Measurements from ENCODE around the gene MLLT6.

The MLLT6 gene

DNA sequence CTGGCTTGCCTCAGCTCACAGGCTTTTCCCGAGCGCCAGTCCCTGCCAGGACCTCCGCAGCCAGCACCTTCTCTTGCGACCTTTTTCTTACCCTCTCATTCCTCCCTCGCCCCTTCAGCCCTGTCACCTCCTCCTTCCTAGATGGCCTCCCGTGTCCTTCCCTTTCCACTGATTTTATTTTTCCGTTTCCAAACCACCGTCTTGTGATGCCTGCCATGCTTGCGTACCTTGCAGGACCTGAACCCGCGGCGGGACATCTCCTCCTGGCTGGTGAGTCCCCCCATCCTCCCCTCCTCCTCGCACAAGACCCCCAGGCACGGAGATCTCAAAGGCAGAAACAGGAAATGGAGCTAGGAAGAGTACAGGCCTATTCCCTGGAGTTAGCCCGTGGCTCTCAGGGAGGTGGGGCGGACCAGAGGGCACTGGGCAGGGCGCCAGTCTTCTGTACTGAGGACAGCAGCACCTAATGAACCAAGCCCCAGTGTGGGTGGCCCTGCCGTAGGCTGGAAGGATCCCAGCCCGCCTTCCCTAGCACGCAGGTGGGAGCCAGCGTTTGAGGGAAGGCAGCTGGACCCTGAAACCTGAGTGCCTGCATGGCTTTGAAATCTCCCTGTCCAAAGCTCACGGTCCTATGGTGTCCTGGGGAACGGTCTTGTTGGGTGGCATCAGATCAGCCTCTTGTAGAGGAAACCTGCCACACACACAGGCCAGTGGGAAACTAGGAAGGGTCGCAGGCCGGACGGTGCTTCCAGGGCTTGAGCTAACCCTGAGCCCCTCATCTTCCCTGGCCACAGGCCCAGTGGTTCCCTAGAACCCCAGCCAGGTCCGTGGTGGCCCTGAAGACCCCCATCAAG is 25.7 kb downstream of the MLLT6 start:
- peaks cover 7 to 43% (median 33%) of the 10 kb centered on the region in 11 experiments; a peak in 17 of 22 replicates for H4K20me1 ChIP-seq
- peak overlapping the region; percentile 53 to 95 (median 90); a peak in 21 of 22 replicates for H3K27ac ChIP-seq
- H3K9me3 ChIP-seq (replicated peaks in 1 of 11): peaks cover 0 to 6% (median 0%) of the 10 kb centered on the region in 11 experiments; a peak in 1 of 22 replicates
- no peak for TF ChIP-seq Cebpa-rat (IDR thresholded peaks at IDR 0.05)
- H3K4me3 ChIP-seq: peak overlapping the region; percentile 68 to 86 (median 78)
- H3K9ac ChIP-seq: peak overlapping the region; percentile 78 to 87 (median 85)
- peaks cover 8 to 34% (median 21%) of the 10 kb centered on the region in 11 experiments; a peak in 18 of 22 replicates for H3K36me3 ChIP-seq
- peaks cover 82 to 96% (median 93%) of the 10 kb centered on the region in 10 experiments for H3K4me1 ChIP-seq
- H3K27me3 ChIP-seq: no peaks in the 10 kb centered on the region
- peak overlapping the region; percentile 86 to 98 (median 96) for H3K4me2 ChIP-seq

GRCh38 chr17:38731526-38732294 is 26.6 kb downstream of the MLLT6 start:
- Histone ChIP-seq H3K9me3 (replicated peaks in 1 of 11) (peaks cover 0 to 6% (median 0%) of the 10 kb centered on the region in 11 experiments; a peak in 1 of 22 replicates), H3K27ac (peak overlapping the region in 10 of 11 experiments; percentile 61 to 95 (median 90); a peak in 14 of 22 replicates), H3K9ac (peak overlapping the region; percentile 78 to 87 (median 85); a peak in 21 of 22 replicates), H3K4me2 (peak overlapping the region; percentile 86 to 98 (median 96)), H3K4me1 (peaks cover 73 to 94% (median 84%) of the 10 kb centered on the region in 10 experiments), H3K27me3 (no peaks in the 10 kb centered on the region), H3K36me3 (peaks cover 8 to 39% (median 21%) of the 10 kb centered on the region in 11 experiments; a peak in 17 of 22 replicates), H4K20me1 (peaks cover 7 to 50% (median 33%) of the 10 kb centered on the region in 11 experiments; a peak in 17 of 22 replicates), H3K4me3 (peak overlapping the region; percentile 68 to 86 (median 78))
- TF ChIP-seq Cebpa-rat (IDR thresholded peaks at IDR 0.05): no peak

DNA sequence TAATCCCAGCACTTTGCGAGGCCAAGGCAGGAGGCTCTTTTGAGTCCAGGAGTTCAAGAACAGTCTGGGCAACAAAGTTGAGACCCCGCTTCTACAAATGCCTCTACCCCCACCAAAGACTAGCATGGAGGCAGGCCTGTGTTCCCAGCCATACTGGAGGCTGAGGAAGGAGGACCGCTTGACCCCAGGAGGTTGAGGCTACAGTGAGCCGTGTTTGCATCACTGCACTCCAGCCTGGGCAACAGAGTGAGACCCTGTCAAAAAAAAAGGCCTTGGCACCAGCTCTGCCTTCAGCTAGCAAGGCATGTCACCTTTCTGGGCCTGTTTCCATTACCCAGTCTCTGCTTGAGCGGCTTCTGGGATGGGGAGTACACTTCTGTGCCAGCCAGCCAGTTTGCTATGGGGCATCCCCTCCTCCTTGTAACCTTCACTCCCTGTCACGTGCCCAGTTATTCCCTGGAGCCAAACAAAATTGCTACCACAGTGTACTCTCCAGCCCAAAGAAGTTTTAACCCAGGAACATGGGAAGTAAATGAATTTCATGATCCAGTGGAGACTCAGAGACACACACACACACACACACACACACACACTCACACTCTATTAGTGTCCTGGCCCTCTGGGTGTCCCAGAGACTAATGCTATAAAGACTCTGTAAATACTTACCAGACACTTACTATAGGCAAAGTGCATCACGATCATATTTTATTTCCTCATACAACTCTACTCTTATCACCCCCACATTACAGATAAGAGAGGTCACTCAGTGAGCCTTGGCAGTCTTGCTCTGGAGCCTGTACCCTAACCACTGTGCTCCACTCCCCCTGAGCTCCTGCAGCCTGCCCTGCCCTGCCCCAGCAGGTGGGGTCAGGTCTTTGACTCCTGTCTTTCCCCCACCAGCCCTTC is 27.6 kb downstream of the MLLT6 start:
- Histone ChIP-seq H3K4me1 (peaks cover 64 to 93% (median 76%) of the 10 kb centered on the region in 10 experiments), H3K9me3 (replicated peaks in 1 of 11) (peaks cover 0 to 6% (median 0%) of the 10 kb centered on the region in 11 experiments; a peak in 1 of 22 replicates), H3K36me3 (peaks cover 7 to 47% (median 15%) of the 10 kb centered on the region in 11 experiments; a peak in 17 of 22 replicates), H3K27me3 (no peaks in the 10 kb centered on the region), H3K4me2 (peak overlapping the region; percentile 86 to 98 (median 96)), H3K4me3 (peak overlapping the region in 6 of 10 experiments; percentile 71 to 86 (median 79); a peak in 6 of 20 replicates), H3K27ac (peak overlapping the region in 3 of 11 experiments; percentile 89 to 95 (median 94); a peak in 4 of 22 replicates), H4K20me1 (peaks cover 7 to 53% (median 33%) of the 10 kb centered on the region in 11 experiments; a peak in 17 of 22 replicates), H3K9ac (peak overlapping the region; percentile 7 to 87 (median 85); a peak in 18 of 22 replicates)
- no peak for TF ChIP-seq Cebpa-rat (IDR thresholded peaks at IDR 0.05)

DNA sequence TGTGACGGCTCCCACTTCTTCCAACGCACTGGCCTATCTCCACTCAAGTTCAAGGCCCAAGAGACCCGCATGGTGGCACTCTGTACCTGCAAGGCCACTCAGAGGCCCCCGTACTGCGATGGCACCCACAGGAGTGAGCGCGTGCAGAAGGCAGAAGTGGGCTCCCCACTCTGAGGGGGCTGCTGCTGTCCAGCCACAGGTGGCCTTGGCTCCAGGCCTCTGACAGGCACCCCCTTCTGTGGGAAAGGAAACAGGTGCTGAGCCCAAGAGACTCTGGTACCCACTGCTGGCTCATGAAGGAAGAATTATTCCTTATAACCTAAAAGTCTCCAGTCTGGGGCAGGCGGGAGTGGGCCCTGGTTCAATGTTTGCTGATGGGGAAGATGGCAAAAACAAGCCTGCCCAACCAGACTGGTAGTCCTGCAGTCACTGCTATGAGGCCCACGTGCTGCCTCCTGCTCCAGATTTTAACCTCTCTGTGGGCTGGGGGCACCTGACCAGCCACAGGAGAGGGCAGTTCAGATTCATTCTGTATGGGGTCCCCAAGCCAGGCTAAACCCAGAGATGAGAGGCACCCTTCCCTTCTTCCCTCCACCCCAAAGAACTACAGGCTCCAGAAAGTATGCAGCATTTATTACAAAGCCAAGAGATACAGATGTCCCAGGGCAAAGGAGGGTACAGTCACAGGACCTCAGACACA is 28.4 kb downstream of the MLLT6 start:
- Histone ChIP-seq H3K27me3 (no peaks in the 10 kb centered on the region), H3K4me3 (no peak overlapping the region), H3K4me1 (peaks cover 56 to 93% (median 75%) of the 10 kb centered on the region in 10 experiments), H3K27ac (no peak overlapping the region), H4K20me1 (peaks cover 7 to 55% (median 33%) of the 10 kb centered on the region in 11 experiments; a peak in 17 of 22 replicates), H3K9me3 (replicated peaks in 1 of 11) (peaks cover 0 to 4% (median 0%) of the 10 kb centered on the region in 11 experiments; a peak in 1 of 22 replicates), H3K4me2 (peak overlapping the region in 10 of 11 experiments; percentile 30 to 98 (median 95); a peak in 20 of 22 replicates), H3K36me3 (peaks cover 6 to 53% (median 14%) of the 10 kb centered on the region in 11 experiments; a peak in 15 of 22 replicates), H3K9ac (peak overlapping the region in 6 of 11 experiments; percentile 3 to 86 (median 43); a peak in 6 of 22 replicates)
- TF ChIP-seq Cebpa-rat (IDR thresholded peaks at IDR 0.05): no peak

- TF ChIP-seq Cebpa-rat (IDR thresholded peaks at IDR 0.05): no peak
- peak overlapping the region; percentile 9 to 98 (median 86); a peak in 16 of 22 replicates for H3K4me2 ChIP-seq
- H4K20me1 ChIP-seq: peaks cover 7 to 62% (median 33%) of the 10 kb centered on the region in 11 experiments; a peak in 17 of 22 replicates
- no peak overlapping the region for H3K4me3 ChIP-seq
- no peaks in the 10 kb centered on the region for H3K27me3 ChIP-seq
- no peaks in the 10 kb centered on the region for H3K9me3 ChIP-seq (replicated peaks in 1 of 11)
- H3K9ac ChIP-seq: peak overlapping the region in 1 of 11 experiments; percentile 3; a peak in 3 of 22 replicates
- H3K27ac ChIP-seq: no peak overlapping the region
- peaks cover 6 to 61% (median 15%) of the 10 kb centered on the region in 11 experiments; a peak in 16 of 22 replicates for H3K36me3 ChIP-seq
- peaks cover 47 to 87% (median 71%) of the 10 kb centered on the region in 10 experiments for H3K4me1 ChIP-seq
Observed at GRCh38 chr17:38733982-38734973, 29.2 kb downstream of the MLLT6 start.

DNA sequence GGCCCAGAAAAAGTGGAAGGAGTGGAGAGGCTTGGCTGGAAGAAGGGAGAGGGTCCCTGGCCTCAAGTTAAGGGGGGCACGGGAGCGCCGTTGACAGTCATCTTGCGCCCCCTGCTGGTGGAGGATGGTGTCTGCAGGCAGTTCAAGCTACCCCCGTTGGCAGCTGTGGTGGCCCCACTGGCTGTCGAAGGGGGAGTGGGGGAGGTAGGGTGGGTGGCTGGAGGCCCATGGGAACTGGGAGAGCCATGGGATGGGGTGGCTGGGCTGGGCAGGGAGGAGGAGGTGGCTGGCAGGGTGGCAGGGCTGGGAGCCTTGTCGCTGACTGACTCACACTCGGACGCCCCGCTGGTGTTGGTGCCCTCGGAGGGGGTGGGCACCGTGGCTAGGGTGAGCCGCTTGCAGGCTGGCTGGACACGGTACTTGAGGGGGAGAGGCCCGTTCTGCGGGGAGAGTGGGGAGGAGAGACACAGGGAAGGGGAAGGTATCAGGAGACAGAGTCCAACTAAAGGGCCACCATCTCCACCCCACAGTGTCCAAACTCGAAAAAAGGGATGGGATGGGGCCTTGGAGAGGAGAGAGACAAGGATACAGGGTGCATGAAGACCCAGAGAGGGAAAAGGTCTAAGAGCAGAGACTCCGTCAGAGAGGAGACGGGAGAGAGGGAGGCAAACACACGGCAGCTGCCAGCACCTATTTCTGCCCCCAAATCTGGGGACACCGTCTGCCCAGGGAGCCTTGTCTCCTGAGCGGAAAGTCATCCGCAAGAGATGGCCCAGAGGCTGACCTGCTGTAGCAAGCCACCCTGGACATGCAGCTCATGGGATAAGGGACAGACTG is 30.3 kb downstream of the MLLT6 start:
- H3K9me3 ChIP-seq (replicated peaks in 1 of 11): no peaks in the 10 kb centered on the region
- H3K36me3 ChIP-seq: peaks cover 6 to 65% (median 15%) of the 10 kb centered on the region in 11 experiments; a peak in 16 of 22 replicates
- peak overlapping the region in 7 of 11 experiments; percentile 2 to 48 (median 15); a peak in 6 of 22 replicates for H3K9ac ChIP-seq
- H3K27ac ChIP-seq: no peak overlapping the region
- peak overlapping the region in 10 of 11 experiments; percentile 7 to 45 (median 24); a peak in 9 of 22 replicates for H3K4me2 ChIP-seq
- H3K4me1 ChIP-seq: peaks cover 41 to 91% (median 73%) of the 10 kb centered on the region in 10 experiments
- H4K20me1 ChIP-seq: peaks cover 7 to 67% (median 33%) of the 10 kb centered on the region in 11 experiments; a peak in 17 of 22 replicates
- H3K4me3 ChIP-seq: no peak overlapping the region
- TF ChIP-seq Cebpa-rat (IDR thresholded peaks at IDR 0.05): no peak
- no peaks in the 10 kb centered on the region for H3K27me3 ChIP-seq
